ENCODE results near the gene ENC1. TPM values are rescaled to one million over a fixed set of nuclear protein-coding genes. Genes with fewer than 3 reads are reported as not detected.

ENC1 gene
- total RNA-seq, 1 experiment from 2014 or later = 30.0 TPM

- CTCF ChIA-PET = no interaction called here
- Histone ChIP-seq H3K36me3 (ENCODE audit: control insufficient read depth in 1 of 2, insufficient read depth in 2 of 2, low read length in 2 of 2) (no peaks in the 10 kb centered on the region), H2AFZ (ENCODE audit: low read depth, low read length, poor library complexity, severe bottlenecking) (no peak overlapping the region), H3K79me2 (ENCODE audit: insufficient read depth, low read length) (no peaks in the 10 kb centered on the region), H3K4me3 (replicated peaks in 1 of 2; ENCODE audit: low read depth in 1 of 2, low read length in 2 of 2) (no peak overlapping the region), H3K9me3 (ENCODE audit: control insufficient read depth in 1 of 2, insufficient read depth in 1 of 2, low read depth in 1 of 2, low read length in 2 of 2) (no peaks in the 10 kb centered on the region; a peak in 1 of 4 replicates), H3K4me2 (ENCODE audit: low read length) (no peak overlapping the region), H3K27ac (ENCODE audit: low read depth, low read length) (no peak overlapping the region), H3K4me1 (ENCODE audit: control insufficient read depth in 1 of 2, insufficient read depth in 2 of 2, low read length in 2 of 2) (no peaks in the 10 kb centered on the region; a peak in 1 of 4 replicates), H3K9ac (ENCODE audit: low read length) (no peak overlapping the region), H3K9me2 (ENCODE audit: insufficient read depth) (no peaks in the 10 kb centered on the region), H3K27me3 (ENCODE audit: insufficient read depth, low read length) (no peaks in the 10 kb centered on the region), H4K20me1 (ENCODE audit: insufficient read depth) (no peaks in the 10 kb centered on the region)
- RAD21 ChIA-PET (ENCODE audit: low non-redundant PET in 1 of 2, low total read pairs in 2 of 2, uncharacterized antibody in 2 of 2, unreplicated experiment in 2 of 2) = no interaction called here
- ATAC-seq (no peak), DNase-seq (ENCODE audit: low read depth, low spot score) (no peak)
- intact Hi-C loops (cut with micrococcal nuclease) = no loop called here
- POLR2A ChIA-PET = no interaction called here
- TF ChIP-seq EGR1 (IDR thresholded peaks at IDR 0.05; ENCODE audit: low read depth) = no peak
- no peak for TF ChIP-seq JUND (IDR thresholded peaks at IDR 0.05)
- no peak for TF ChIP-seq SRF (IDR thresholded peaks at IDR 0.05; ENCODE audit: low read depth)
- no peak for TF ChIP-seq ZFX (IDR thresholded peaks at IDR 0.05)
- no peak for TF ChIP-seq CEBPB (IDR thresholded peaks at IDR 0.05; ENCODE audit: low read depth)
- no TSS peak for BruUV-seq (replicated peaks)
These were observed 16.6 kb upstream of the ENC1 start for GRCh38 chr5:74657165-74657564.

- H3K9ac ChIP-seq (ENCODE audit: low read length) = no peak overlapping the region
- no peaks in the 10 kb centered on the region; a peak in 1 of 4 replicates for H3K4me1 ChIP-seq (ENCODE audit: control insufficient read depth in 1 of 2, insufficient read depth in 2 of 2, low read length in 2 of 2)
- TF ChIP-seq POLR2AphosphoS5 (IDR thresholded peaks at IDR 0.05; ENCODE audit: low read depth, low read length) (no peak), TCF7L2 (IDR thresholded peaks at IDR 0.05; ENCODE audit: borderline replicate concordance, extremely low read depth, insufficient read depth, insufficient read length) (no peak), YY1 (IDR thresholded peaks at IDR 0.05; ENCODE audit: extremely low read depth, insufficient replicate concordance, low read depth, low read length) (no peak), CBX3 (IDR thresholded peaks at IDR 0.05; ENCODE audit: low read depth) (no peak), POLR2A (IDR thresholded peaks at IDR 0.05; ENCODE audit: borderline replicate concordance, extremely low read depth, insufficient read depth, insufficient read length) (no peak), EGR1 (IDR thresholded peaks at IDR 0.05; ENCODE audit: low read depth) (no peak), ZFX (IDR thresholded peaks at IDR 0.05) (no peak), CEBPB (IDR thresholded peaks at IDR 0.05; ENCODE audit: low read depth) (no peak), ATF3 (IDR thresholded peaks at IDR 0.05) (no peak), ZNF274 (IDR thresholded peaks at IDR 0.05; ENCODE audit: low read depth, low read length) (no peak)
- no peaks in the 10 kb centered on the region for H3K9me2 ChIP-seq (ENCODE audit: insufficient read depth)
- H4K20me1 ChIP-seq (ENCODE audit: insufficient read depth) = no peaks in the 10 kb centered on the region
- ChIA-PET RAD21 (ENCODE audit: low non-redundant PET in 1 of 2, low total read pairs in 2 of 2, uncharacterized antibody in 2 of 2, unreplicated experiment in 2 of 2) (interaction anchor here in 1 of 2 experiments (0.6 kb wide), 1 partner anchor 818 kb away, joined by 3 read pairs; no protein-coding TSS in a partner anchor), POLR2A (no interaction called here), CTCF (no interaction called here)
- intact Hi-C loops (cut with micrococcal nuclease) = no loop called here
- no peaks in the 10 kb centered on the region; a peak in 1 of 4 replicates for H3K9me3 ChIP-seq (ENCODE audit: control insufficient read depth in 1 of 2, insufficient read depth in 1 of 2, low read depth in 1 of 2, low read length in 2 of 2)
- H3K4me2 ChIP-seq (ENCODE audit: low read length) = no peak overlapping the region
- DNase-seq (ENCODE audit: low read depth, low spot score) = no peak
- no peaks in the 10 kb centered on the region for H3K36me3 ChIP-seq (ENCODE audit: control insufficient read depth in 1 of 2, insufficient read depth in 2 of 2, low read length in 2 of 2)
- H3K4me3 ChIP-seq (replicated peaks in 1 of 2; ENCODE audit: low read depth in 1 of 2, low read length in 2 of 2) = no peak overlapping the region
- no TSS peak for BruUV-seq (replicated peaks)
- no peak overlapping the region for H2AFZ ChIP-seq (ENCODE audit: low read depth, low read length, poor library complexity, severe bottlenecking)
- H3K79me2 ChIP-seq (ENCODE audit: insufficient read depth, low read length) = no peaks in the 10 kb centered on the region
- ATAC-seq = no peak
- no peaks in the 10 kb centered on the region for H3K27me3 ChIP-seq (ENCODE audit: insufficient read depth, low read length)
- no peak overlapping the region for H3K27ac ChIP-seq (ENCODE audit: low read depth, low read length)
These were observed 15.2 kb upstream of the ENC1 start for GRCh38 chr5:74655716-74656115.

Measured in HCT116 (cell line).